Sigmoid colon (tissue), 4 donors: Measurements from ENCODE around the gene SULT4A1.

ENCODE experiments used
- CTCF ChIP-seq, 4 experiments: fragments of 450-650 bp in 3 of 4; fragments of 200-600 bp in 1 of 4; IDR thresholded peaks; one replicate each; pipeline ENCODE4 v1.5.1; 2016 to 2019; ENCODE audit warnings: antibody characterized with exemption in 4 of 4, mild to moderate bottlenecking in 3 of 4, moderate library complexity in 2 of 4
- POLR2A ChIP-seq, 2 donors: fragments of 450-650 bp; IDR thresholded peaks; one replicate each; pipeline ENCODE4 v1.6.1; 2016; ENCODE audit warnings: antibody characterized with exemption in 2 of 2, mild to moderate bottlenecking in 2 of 2, moderate library complexity in 2 of 2
- POLR2AphosphoS5 ChIP-seq, 4 donors: sonication (generic); formaldehyde crosslinking; IDR thresholded peaks; one replicate each; pipeline ENCODE4 v1.6.1; 2017; ENCODE audit warnings: antibody characterized with exemption in 4 of 4

GRCh38 chr22:43858156-43858895, 4.0 kb downstream of the SULT4A1 start:
- no peak for TF ChIP-seq POLR2AphosphoS5 (IDR thresholded peaks at IDR 0.05)
- no peak for TF ChIP-seq CTCF (IDR thresholded peaks at IDR 0.05)
- TF ChIP-seq POLR2A (IDR thresholded peaks at IDR 0.05): no peak
